Measurements from ENCODE around the gene RPS27L. TPM values are rescaled to one million over a fixed set of nuclear protein-coding genes. Genes with fewer than 3 reads are reported as not detected.

RPS27L gene
- total and polyA plus RNA-seq, 2 of the 8 experiments (the other 6 are each of a cell fraction or from before 2014, with no cell fraction given), result 115 to 143 TPM

- TF ChIP-seq TAF1 (IDR thresholded peaks at IDR 0.05; ENCODE audit: low read depth, low read length), result no peak
- no peak for TF ChIP-seq CEBPB (IDR thresholded peaks at IDR 0.05; ENCODE audit: low read depth, low read length)
- no peak for TF ChIP-seq CHD1 (IDR thresholded peaks at IDR 0.05; ENCODE audit: low read depth, low read length)
- no peak for TF ChIP-seq EZH2 (IDR thresholded peaks at IDR 0.05; ENCODE audit: low read depth, low read length, severe bottlenecking)
- no peak for TF ChIP-seq TCF12 (IDR thresholded peaks at IDR 0.05; ENCODE audit: low read depth, low read length)
- no peak for TF ChIP-seq NANOG (IDR thresholded peaks at IDR 0.05; ENCODE audit: insufficient read depth, low read depth, low read length, poor library complexity, severe bottlenecking)
- TF ChIP-seq MAFK (IDR thresholded peaks at IDR 0.05; ENCODE audit: low read depth, low read length), result no peak
Observed at GRCh38 chr15:63145426-63145825, 11.9 kb downstream of the RPS27L start (continued).

Measured in H1 (cell line).